ENCODE results near the gene SIAH2. TPM values are rescaled to one million over a fixed set of nuclear protein-coding genes. Genes with fewer than 3 reads are reported as not detected.

SIAH2 gene, protein sequence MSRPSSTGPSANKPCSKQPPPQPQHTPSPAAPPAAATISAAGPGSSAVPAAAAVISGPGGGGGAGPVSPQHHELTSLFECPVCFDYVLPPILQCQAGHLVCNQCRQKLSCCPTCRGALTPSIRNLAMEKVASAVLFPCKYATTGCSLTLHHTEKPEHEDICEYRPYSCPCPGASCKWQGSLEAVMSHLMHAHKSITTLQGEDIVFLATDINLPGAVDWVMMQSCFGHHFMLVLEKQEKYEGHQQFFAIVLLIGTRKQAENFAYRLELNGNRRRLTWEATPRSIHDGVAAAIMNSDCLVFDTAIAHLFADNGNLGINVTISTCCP
- total RNA-seq, result 31.2 and 40.9 TPM in 2 replicates

GRCh38 chr3:150763122-150763840, at the start of gene SIAH2:
Gene SIAH2 (minus strand): TSS chr3:150763169. CDS start chr3:150762849, 320 bp downstream.

DNA sequence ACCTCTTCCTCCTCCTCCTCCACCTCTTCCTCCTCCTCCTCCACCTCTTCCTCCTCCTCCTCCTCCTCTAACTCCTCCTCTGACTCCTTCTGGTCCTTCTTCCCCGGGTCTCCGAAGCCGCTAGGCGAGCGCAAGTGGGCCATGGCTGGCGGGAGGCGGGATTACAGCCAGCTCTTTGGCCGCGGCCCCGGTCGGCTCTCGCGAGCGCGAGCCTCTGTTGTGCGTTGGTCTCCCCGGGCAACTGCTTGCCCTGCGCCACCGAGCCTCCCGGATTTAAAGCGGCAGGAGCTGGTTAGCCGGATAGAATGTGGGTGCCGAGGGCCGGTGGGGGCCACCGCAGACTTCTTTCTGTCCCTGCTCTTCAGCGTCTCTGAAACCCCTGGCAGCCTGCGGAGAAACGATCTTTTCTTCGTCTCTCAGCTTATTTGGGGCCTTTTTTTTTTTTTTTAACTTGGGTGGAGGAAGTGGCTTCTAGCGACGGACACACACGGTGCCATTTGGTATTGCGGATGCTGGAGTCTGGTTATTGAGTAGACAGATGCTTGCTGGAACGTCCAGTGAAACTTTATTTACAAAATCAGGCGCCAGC, 59.1 kb downstream of the SIAH2 start, which contains the start of gene ERICH6:
Gene ERICH6 (minus strand): TSS at position 165 of the 589 bp plus-strand sequence. CDS start 22 bp downstream, at position 143.

Other genes with a start within 250 kb of the SIAH2 start
- 214 and 229 TPM in 2 replicates for gene SERP1, start 216.7 kb downstream of the SIAH2 start, total RNA-seq
- 188 and 205 TPM in 2 replicates for gene EIF2A, start 216.4 kb downstream of the SIAH2 start, total RNA-seq
- gene SELENOT, start 159.8 kb downstream of the SIAH2 start, total RNA-seq, result 200 and 238 TPM in 2 replicates
- gene ERICH6, start 59.2 kb downstream of the SIAH2 start, total RNA-seq, result not detected in 2 replicates
- not detected in 2 replicates for gene MINDY4B, start 142.3 kb upstream of the SIAH2 start, total RNA-seq
- gene CLRN1, start 209.6 kb upstream of the SIAH2 start, total RNA-seq, result not detected in 2 replicates

All from smooth muscle cell of the umbilical artery (primary cell).